Mucosa of descending colon (tissue), 3 donors: ENCODE measurements around the gene PLEKHF1. TPM values are rescaled to one million over a fixed set of nuclear protein-coding genes. Genes with fewer than 3 reads are reported as not detected.

ENCODE experiments used
- ATAC-seq: fragments of 200-7000 bp; cut with Tn5 transposase; one replicate; pipeline ENCODE4 v1.9.1; 2020; ENCODE audit warnings: mild to moderate bottlenecking, moderate library complexity
- DNase-seq, 3 donors: peaks; one replicate each; pipeline ENCODE4 v3.0.0-alpha.2; 2020
- H3K36me3 ChIP-seq: fragments of 200-600 bp; one replicate; pipeline ENCODE4 v1.8.0; 2021; ENCODE audit warnings: low read depth, mild to moderate bottlenecking
- H3K4me1 ChIP-seq: fragments of 200-600 bp; one replicate; pipeline ENCODE4 v1.8.0; 2021; ENCODE audit warnings: low read depth, mild to moderate bottlenecking
- H3K4me3 ChIP-seq: fragments of 200-600 bp; one replicate; pipeline ENCODE4 v1.8.0; 2021; ENCODE audit warnings: mild to moderate bottlenecking
- H3K9me3 ChIP-seq: fragments of 200-600 bp; one replicate; pipeline ENCODE4 v1.8.0; 2021; ENCODE audit warnings: mild to moderate bottlenecking
- CTCF ChIP-seq: fragments of 200-600 bp; IDR thresholded peaks from one replicate; pipeline ENCODE4 v1.8.0; 2022; ENCODE audit warnings: antibody characterized with exemption, mild to moderate bottlenecking
- intact Hi-C, 2 donors: fragments of 100-400 bp; cut with DNase I in 1 of 2; cut with micrococcal nuclease in 1 of 2; formaldehyde crosslinking; loops; one replicate each; pipeline versions ENCODE4 v1.11.0 to v1.11.1; 2022; cut with DNase I, micrococcal nuclease
- total RNA-seq, 3 donors: library from RNA; stranded (reverse); fragmentation: NEBNext Ultra II Directional in 2 of 3; extraction: Animal tissue kit (Norgen Biotek cat#: 25700) in 2 of 3; gene quantifications; one replicate each; pipeline versions ENCODE4 v1.2.1 to v1.2.4, GENCODE V29; 2021 to 2023
- donor health status: DM: no; HTN: no; CAD: no; lungs with moderate emphysema.
- donor health status: DM: no; HTN: no; CAD: no.
- donor health status: DM: no; HTN: yes; CAD: no.

PLEKHF1 gene
- total RNA-seq, 3 donors from 2014 or later: 4.0 to 6.9 (median 6.7) TPM

- intact Hi-C loops: no loop called here
- TF ChIP-seq CTCF: peak; percentile 7
Observed at GRCh38 chr19:29664753-29665214, 477 bp upstream of the PLEKHF1 start.

GRCh38 chr19:29665826-29666577, 741 bp downstream of the PLEKHF1 start:
- no peak for TF ChIP-seq CTCF
- peak; percentile 48 for ATAC-seq
- Histone ChIP-seq H3K4me1 (peaks cover 22% of the 10 kb centered on the region), H3K9me3 (no peaks in the 10 kb centered on the region), H3K36me3 (no peaks in the 10 kb centered on the region), H3K4me3 (peak overlapping the region; percentile 72)
- intact Hi-C loops: no loop called here
- DNase-seq: peak in 1 of 3 donors; percentile 73

More at GRCh38 chr19:29664753-29665214, 477 bp upstream of the PLEKHF1 start:
- Histone ChIP-seq H3K4me1 (peaks cover 22% of the 10 kb centered on the region), H3K4me3 (peak overlapping the region; percentile 72), H3K36me3 (no peaks in the 10 kb centered on the region), H3K9me3 (no peaks in the 10 kb centered on the region)
- DNase-seq (no peak), ATAC-seq (peak; percentile 16)

GRCh38 chr19:29666578-29667386, 1.5 kb downstream of the PLEKHF1 start:
- ATAC-seq (peak; percentile 8), DNase-seq (peak in 2 of 3 donors; percentile 51 to 73)
- no peak overlapping the region for H3K4me3 ChIP-seq
- TF ChIP-seq CTCF: no peak
- no peaks in the 10 kb centered on the region for H3K9me3 ChIP-seq
- H3K4me1 ChIP-seq: peaks cover 22% of the 10 kb centered on the region
- no peaks in the 10 kb centered on the region for H3K36me3 ChIP-seq
- intact Hi-C loops: no loop called here

- TF ChIP-seq CTCF: no peak
- no peak overlapping the region for H3K4me3 ChIP-seq
- peaks cover 22% of the 10 kb centered on the region for H3K4me1 ChIP-seq
- DNase-seq (peak in 1 of 3 donors; percentile 56), ATAC-seq (no peak)
- no peaks in the 10 kb centered on the region for H3K36me3 ChIP-seq
- H3K9me3 ChIP-seq: no peaks in the 10 kb centered on the region
- intact Hi-C loops: no loop called here
Observed at GRCh38 chr19:29667387-29667783, 2.1 kb downstream of the PLEKHF1 start.

- peaks cover 20% of the 10 kb centered on the region for H3K4me1 ChIP-seq
- TF ChIP-seq CTCF: no peak
- peak; percentile 46 to 82 (median 62) for DNase-seq
- ATAC-seq: peak; percentile 9
- no peak overlapping the region for H3K4me3 ChIP-seq
- no peaks in the 10 kb centered on the region for H3K9me3 ChIP-seq
- no peaks in the 10 kb centered on the region for H3K36me3 ChIP-seq
- intact Hi-C loops: no loop called here
Observed at GRCh38 chr19:29667901-29668341, 2.7 kb downstream of the PLEKHF1 start.
